H1 (cell line): ENCODE results near the gene AGPAT4. TPM values are rescaled to one million over a fixed set of nuclear protein-coding genes. Genes with fewer than 3 reads are reported as not detected.

Experiments used
- BACH1 ChIP-seq: IDR thresholded peaks from 2 replicates; pipeline ENCODE4 v1.6.1; 2012; ENCODE audit warnings: low read length, improper control_type of control experiment
- BCL11A ChIP-seq, 2 experiments: IDR thresholded peaks; one replicate each; pipeline ENCODE4 v1.6.1; 2011; ENCODE audit warnings: low read depth in 2 of 2, low read length in 2 of 2, mild to moderate bottlenecking in 2 of 2
- CBX5 ChIP-seq: fragments of 300-800, 300-1000 bp; sonication (generic); IDR thresholded peaks from 2 replicates; pipeline ENCODE4 v1.7.1; 2016; ENCODE audit warnings: antibody characterized with exemption, low read length, low read depth
- CREB1 ChIP-seq: IDR thresholded peaks from 2 replicates; pipeline ENCODE4 v1.6.1; 2012; ENCODE audit warnings: inconsistent platforms
- CTBP2 ChIP-seq: IDR thresholded peaks from 2 replicates; pipeline ENCODE4 v1.7.0; 2011; ENCODE audit warnings: borderline replicate concordance, mild to moderate bottlenecking, moderate library complexity, mixed read lengths, low read length; ENCODE audit not compliant: insufficient read depth, insufficient read length
- EP300 ChIP-seq, 2 experiments: IDR thresholded peaks; 1 replicate in 1 of 2; 2 replicates in 1 of 2; pipeline ENCODE4 v1.6.1; 2011 to 2012; ENCODE audit warnings: low read depth in 2 of 2, low read length in 2 of 2, mild to moderate bottlenecking in 2 of 2, borderline replicate concordance in 1 of 2, inconsistent platforms in 1 of 2, moderate library complexity in 1 of 2
- EZH2 ChIP-seq: fragments of 200-600 bp; sonication (generic); IDR thresholded peaks from 2 replicates; pipeline ENCODE4 v1.7.1; 2012; ENCODE audit warnings: low read depth, mild to moderate bottlenecking, moderate library complexity, low read length, inconsistent platforms; ENCODE audit not compliant: severe bottlenecking
- KDM4A ChIP-seq: IDR thresholded peaks from one replicate; pipeline ENCODE4 v1.7.1; 2012; ENCODE audit warnings: low read depth, mild to moderate bottlenecking, moderate library complexity, low read length, inconsistent platforms; ENCODE audit not compliant: severe bottlenecking
- MAFK ChIP-seq: IDR thresholded peaks from 2 replicates; pipeline ENCODE4 v1.6.1; 2012; ENCODE audit warnings: low read depth, mild to moderate bottlenecking, improper control_type of control experiment, low read length
- RXRA ChIP-seq: IDR thresholded peaks from 2 replicates; pipeline ENCODE4 v1.6.1; 2011; ENCODE audit warnings: low read depth, mild to moderate bottlenecking, low read length, moderate library complexity; ENCODE audit not compliant: insufficient read depth
- YY1 ChIP-seq: IDR thresholded peaks from 2 replicates; pipeline ENCODE4 v1.6.1; 2011; ENCODE audit warnings: low read depth, mild to moderate bottlenecking, low read length
- polyA plus RNA-seq, 7 experiments: library from polyadenylated mRNA; depleted of rRNA in 3 of 7; stranded (reverse) in 5 of 7; unstranded in 2 of 7; fragments of >200 nt in 5 of 7; fragments of 200-250 nt in 2 of 7; gene quantifications; 1 replicate in 5 of 7; 2 replicates in 1 of 7; 4 replicates in 1 of 7; pipeline versions ENCODE4 v1.2.1 to v1.2.3, GENCODE V29; 2011 to 2013; ENCODE audit warnings: missing spikeins in 2 of 7, mixed read lengths in 2 of 7
- total RNA-seq: library from RNA; stranded (reverse); fragmentation: NEBNext Ultra II Directional; extraction: Animal tissue kit (Norgen Biotek cat#: 25700); gene quantifications from 2 replicates; pipeline ENCODE4 v1.2.1, GENCODE V29; 2021
- TF ChIP-seq, protein P1 (sequence below): fragments of 300-600 bp; sonication (generic); IDR thresholded peaks from 2 replicates; pipeline ENCODE4 v1.7.1; 2012; ENCODE audit warnings: low read length, moderate library complexity, mild to moderate bottlenecking, inconsistent platforms; ENCODE audit not compliant: insufficient replicate concordance

Gene AGPAT4
- total and polyA plus RNA-seq, 2 of the 8 experiments (the other 6 are each of a cell fraction or from before 2014, with no cell fraction given) = 13.5 to 23.8 TPM

DNA sequence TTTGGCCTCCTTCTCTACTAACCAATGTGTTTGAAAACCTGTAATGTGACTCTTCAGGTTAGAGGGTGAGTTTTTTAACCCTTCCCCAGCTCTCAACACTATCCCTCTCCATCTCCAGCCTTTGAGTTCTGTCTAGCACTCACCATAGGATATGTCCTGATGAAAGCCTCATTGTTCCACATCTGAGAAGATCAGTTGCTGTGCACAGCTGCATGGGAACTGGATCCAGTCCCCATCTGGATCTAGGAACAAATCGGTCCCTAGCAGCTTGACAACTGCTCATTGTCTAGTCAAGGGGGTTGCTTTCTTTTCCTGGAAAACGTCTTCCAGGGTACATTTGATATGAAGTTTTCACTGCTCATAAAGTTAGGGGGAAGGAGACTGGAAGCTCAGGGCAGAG, 45.4 kb upstream of the AGPAT4 start (continued):
- TF ChIP-seq, protein P1, sequence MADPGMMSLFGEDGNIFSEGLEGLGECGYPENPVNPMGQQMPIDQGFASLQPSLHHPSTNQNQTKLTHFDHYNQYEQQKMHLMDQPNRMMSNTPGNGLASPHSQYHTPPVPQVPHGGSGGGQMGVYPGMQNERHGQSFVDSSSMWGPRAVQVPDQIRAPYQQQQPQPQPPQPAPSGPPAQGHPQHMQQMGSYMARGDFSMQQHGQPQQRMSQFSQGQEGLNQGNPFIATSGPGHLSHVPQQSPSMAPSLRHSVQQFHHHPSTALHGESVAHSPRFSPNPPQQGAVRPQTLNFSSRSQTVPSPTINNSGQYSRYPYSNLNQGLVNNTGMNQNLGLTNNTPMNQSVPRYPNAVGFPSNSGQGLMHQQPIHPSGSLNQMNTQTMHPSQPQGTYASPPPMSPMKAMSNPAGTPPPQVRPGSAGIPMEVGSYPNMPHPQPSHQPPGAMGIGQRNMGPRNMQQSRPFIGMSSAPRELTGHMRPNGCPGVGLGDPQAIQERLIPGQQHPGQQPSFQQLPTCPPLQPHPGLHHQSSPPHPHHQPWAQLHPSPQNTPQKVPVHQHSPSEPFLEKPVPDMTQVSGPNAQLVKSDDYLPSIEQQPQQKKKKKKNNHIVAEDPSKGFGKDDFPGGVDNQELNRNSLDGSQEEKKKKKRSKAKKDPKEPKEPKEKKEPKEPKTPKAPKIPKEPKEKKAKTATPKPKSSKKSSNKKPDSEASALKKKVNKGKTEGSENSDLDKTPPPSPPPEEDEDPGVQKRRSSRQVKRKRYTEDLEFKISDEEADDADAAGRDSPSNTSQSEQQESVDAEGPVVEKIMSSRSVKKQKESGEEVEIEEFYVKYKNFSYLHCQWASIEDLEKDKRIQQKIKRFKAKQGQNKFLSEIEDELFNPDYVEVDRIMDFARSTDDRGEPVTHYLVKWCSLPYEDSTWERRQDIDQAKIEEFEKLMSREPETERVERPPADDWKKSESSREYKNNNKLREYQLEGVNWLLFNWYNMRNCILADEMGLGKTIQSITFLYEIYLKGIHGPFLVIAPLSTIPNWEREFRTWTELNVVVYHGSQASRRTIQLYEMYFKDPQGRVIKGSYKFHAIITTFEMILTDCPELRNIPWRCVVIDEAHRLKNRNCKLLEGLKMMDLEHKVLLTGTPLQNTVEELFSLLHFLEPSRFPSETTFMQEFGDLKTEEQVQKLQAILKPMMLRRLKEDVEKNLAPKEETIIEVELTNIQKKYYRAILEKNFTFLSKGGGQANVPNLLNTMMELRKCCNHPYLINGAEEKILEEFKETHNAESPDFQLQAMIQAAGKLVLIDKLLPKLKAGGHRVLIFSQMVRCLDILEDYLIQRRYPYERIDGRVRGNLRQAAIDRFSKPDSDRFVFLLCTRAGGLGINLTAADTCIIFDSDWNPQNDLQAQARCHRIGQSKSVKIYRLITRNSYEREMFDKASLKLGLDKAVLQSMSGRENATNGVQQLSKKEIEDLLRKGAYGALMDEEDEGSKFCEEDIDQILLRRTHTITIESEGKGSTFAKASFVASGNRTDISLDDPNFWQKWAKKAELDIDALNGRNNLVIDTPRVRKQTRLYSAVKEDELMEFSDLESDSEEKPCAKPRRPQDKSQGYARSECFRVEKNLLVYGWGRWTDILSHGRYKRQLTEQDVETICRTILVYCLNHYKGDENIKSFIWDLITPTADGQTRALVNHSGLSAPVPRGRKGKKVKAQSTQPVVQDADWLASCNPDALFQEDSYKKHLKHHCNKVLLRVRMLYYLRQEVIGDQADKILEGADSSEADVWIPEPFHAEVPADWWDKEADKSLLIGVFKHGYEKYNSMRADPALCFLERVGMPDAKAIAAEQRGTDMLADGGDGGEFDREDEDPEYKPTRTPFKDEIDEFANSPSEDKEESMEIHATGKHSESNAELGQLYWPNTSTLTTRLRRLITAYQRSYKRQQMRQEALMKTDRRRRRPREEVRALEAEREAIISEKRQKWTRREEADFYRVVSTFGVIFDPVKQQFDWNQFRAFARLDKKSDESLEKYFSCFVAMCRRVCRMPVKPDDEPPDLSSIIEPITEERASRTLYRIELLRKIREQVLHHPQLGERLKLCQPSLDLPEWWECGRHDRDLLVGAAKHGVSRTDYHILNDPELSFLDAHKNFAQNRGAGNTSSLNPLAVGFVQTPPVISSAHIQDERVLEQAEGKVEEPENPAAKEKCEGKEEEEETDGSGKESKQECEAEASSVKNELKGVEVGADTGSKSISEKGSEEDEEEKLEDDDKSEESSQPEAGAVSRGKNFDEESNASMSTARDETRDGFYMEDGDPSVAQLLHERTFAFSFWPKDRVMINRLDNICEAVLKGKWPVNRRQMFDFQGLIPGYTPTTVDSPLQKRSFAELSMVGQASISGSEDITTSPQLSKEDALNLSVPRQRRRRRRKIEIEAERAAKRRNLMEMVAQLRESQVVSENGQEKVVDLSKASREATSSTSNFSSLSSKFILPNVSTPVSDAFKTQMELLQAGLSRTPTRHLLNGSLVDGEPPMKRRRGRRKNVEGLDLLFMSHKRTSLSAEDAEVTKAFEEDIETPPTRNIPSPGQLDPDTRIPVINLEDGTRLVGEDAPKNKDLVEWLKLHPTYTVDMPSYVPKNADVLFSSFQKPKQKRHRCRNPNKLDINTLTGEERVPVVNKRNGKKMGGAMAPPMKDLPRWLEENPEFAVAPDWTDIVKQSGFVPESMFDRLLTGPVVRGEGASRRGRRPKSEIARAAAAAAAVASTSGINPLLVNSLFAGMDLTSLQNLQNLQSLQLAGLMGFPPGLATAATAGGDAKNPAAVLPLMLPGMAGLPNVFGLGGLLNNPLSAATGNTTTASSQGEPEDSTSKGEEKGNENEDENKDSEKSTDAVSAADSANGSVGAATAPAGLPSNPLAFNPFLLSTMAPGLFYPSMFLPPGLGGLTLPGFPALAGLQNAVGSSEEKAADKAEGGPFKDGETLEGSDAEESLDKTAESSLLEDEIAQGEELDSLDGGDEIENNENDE = no peak
- TF ChIP-seq EP300 (IDR thresholded peaks at IDR 0.05; ENCODE audit: borderline replicate concordance in 1 of 2, low read depth in 2 of 2, low read length in 2 of 2) (no peak), CTBP2 (no peak), BACH1 (no peak), CBX5 (no peak), KDM4A (no peak), CREB1 (no peak), BCL11A (IDR thresholded peaks at IDR 0.05; ENCODE audit: low read depth in 2 of 2, low read length in 2 of 2) (no peak), MAFK (no peak), EZH2 (no peak), RXRA (no peak), YY1 (no peak)
- TF ChIP-seq, all 59 proteins: peak for 0
